Measurements from ENCODE around the gene TBATA. TPM values are rescaled to one million over a fixed set of nuclear protein-coding genes. Genes with fewer than 3 reads are reported as not detected.

Gene TBATA
- total and polyA plus RNA-seq, 4 donors, result not detected

- TF ChIP-seq HNF4A (conservative IDR thresholded peaks at IDR 0.05), result no peak
- no peak for TF ChIP-seq SP1 (IDR thresholded peaks at IDR 0.05)
- no peak for TF ChIP-seq GABPA (IDR thresholded peaks at IDR 0.05 in 1 of 2, conservative IDR thresholded peaks at IDR 0.05 in 1 of 2)
- no peak for TF ChIP-seq TAF1 (conservative IDR thresholded peaks at IDR 0.05)
- TF ChIP-seq YY1 (IDR thresholded peaks at IDR 0.05), result no peak
- TF ChIP-seq HNF4G (IDR thresholded peaks at IDR 0.05), result no peak
- TF ChIP-seq RAD21 (IDR thresholded peaks at IDR 0.05), result no peak
- TF ChIP-seq FOXA2 (IDR thresholded peaks at IDR 0.05), result no peak
- TF ChIP-seq, protein P1, sequence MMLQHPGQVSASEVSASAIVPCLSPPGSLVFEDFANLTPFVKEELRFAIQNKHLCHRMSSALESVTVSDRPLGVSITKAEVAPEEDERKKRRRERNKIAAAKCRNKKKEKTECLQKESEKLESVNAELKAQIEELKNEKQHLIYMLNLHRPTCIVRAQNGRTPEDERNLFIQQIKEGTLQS (IDR thresholded peaks at IDR 0.05), result no peak
- no peak for TF ChIP-seq CTCF (IDR thresholded peaks at IDR 0.05; ENCODE audit: low read depth, low read length, missing input control)
- TF ChIP-seq, protein P2, sequence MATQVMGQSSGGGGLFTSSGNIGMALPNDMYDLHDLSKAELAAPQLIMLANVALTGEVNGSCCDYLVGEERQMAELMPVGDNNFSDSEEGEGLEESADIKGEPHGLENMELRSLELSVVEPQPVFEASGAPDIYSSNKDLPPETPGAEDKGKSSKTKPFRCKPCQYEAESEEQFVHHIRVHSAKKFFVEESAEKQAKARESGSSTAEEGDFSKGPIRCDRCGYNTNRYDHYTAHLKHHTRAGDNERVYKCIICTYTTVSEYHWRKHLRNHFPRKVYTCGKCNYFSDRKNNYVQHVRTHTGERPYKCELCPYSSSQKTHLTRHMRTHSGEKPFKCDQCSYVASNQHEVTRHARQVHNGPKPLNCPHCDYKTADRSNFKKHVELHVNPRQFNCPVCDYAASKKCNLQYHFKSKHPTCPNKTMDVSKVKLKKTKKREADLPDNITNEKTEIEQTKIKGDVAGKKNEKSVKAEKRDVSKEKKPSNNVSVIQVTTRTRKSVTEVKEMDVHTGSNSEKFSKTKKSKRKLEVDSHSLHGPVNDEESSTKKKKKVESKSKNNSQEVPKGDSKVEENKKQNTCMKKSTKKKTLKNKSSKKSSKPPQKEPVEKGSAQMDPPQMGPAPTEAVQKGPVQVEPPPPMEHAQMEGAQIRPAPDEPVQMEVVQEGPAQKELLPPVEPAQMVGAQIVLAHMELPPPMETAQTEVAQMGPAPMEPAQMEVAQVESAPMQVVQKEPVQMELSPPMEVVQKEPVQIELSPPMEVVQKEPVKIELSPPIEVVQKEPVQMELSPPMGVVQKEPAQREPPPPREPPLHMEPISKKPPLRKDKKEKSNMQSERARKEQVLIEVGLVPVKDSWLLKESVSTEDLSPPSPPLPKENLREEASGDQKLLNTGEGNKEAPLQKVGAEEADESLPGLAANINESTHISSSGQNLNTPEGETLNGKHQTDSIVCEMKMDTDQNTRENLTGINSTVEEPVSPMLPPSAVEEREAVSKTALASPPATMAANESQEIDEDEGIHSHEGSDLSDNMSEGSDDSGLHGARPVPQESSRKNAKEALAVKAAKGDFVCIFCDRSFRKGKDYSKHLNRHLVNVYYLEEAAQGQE (IDR thresholded peaks at IDR 0.05), result no peak
- TF ChIP-seq JUND (IDR thresholded peaks at IDR 0.05), result no peak
- TF ChIP-seq FOXA1 (IDR thresholded peaks at IDR 0.05), result no peak
- no peak for TF ChIP-seq NR2F2 (IDR thresholded peaks at IDR 0.05)
- TF ChIP-seq, protein P3, sequence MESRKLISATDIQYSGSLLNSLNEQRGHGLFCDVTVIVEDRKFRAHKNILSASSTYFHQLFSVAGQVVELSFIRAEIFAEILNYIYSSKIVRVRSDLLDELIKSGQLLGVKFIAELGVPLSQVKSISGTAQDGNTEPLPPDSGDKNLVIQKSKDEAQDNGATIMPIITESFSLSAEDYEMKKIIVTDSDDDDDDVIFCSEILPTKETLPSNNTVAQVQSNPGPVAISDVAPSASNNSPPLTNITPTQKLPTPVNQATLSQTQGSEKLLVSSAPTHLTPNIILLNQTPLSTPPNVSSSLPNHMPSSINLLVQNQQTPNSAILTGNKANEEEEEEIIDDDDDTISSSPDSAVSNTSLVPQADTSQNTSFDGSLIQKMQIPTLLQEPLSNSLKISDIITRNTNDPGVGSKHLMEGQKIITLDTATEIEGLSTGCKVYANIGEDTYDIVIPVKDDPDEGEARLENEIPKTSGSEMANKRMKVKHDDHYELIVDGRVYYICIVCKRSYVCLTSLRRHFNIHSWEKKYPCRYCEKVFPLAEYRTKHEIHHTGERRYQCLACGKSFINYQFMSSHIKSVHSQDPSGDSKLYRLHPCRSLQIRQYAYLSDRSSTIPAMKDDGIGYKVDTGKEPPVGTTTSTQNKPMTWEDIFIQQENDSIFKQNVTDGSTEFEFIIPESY (IDR thresholded peaks at IDR 0.05), result no peak
- Histone ChIP-seq H3K9ac (ENCODE audit: low read depth in 1 of 2, low read length in 2 of 2) (no peak overlapping the region), H3K4me1 (ENCODE audit: control insufficient read depth in 4 of 4, insufficient read depth in 4 of 4, low read length in 3 of 4) (no peaks in the 10 kb centered on the region)
These were observed 21.7 kb upstream of the TBATA start for GRCh38 chr10:70806841-70807240.

GRCh38 chr10:70805619-70806215 is 20.5 kb upstream of the TBATA start:
- H3K4me3 ChIP-seq (ENCODE audit: low read depth in 1 of 3, low read length in 3 of 3), result no peak overlapping the region
- H3K4me1 ChIP-seq (ENCODE audit: control insufficient read depth in 4 of 4, insufficient read depth in 4 of 4, low read length in 3 of 4), result no peaks in the 10 kb centered on the region
- 95% methylated on average over 3 of the region's 3 CpGs for WGBS
- no peaks in the 10 kb centered on the region for H3K9me3 ChIP-seq (ENCODE audit: control insufficient read depth in 4 of 4, low read length in 3 of 4)
- H3K36me3 ChIP-seq (ENCODE audit: control insufficient read depth in 4 of 4, insufficient read depth in 3 of 4, low read depth in 1 of 4, low read length in 3 of 4), result no peaks in the 10 kb centered on the region
- no peaks in the 10 kb centered on the region for H3K27me3 ChIP-seq (ENCODE audit: control insufficient read depth in 4 of 4, insufficient read depth in 4 of 4, low read length in 3 of 4)
- H3K9ac ChIP-seq (ENCODE audit: low read depth in 1 of 2, low read length in 2 of 2), result no peak overlapping the region
- TF ChIP-seq JUND (IDR thresholded peaks at IDR 0.05) (no peak), RXRA (IDR thresholded peaks at IDR 0.05) (peak; percentile 12 to 25), HNF4A (conservative IDR thresholded peaks at IDR 0.05) (peak in 1 of 2 donors; percentile 6), FOXA1 (IDR thresholded peaks at IDR 0.05) (no peak), GABPA (IDR thresholded peaks at IDR 0.05 in 1 of 2, conservative IDR thresholded peaks at IDR 0.05 in 1 of 2) (no peak), TAF1 (conservative IDR thresholded peaks at IDR 0.05) (no peak)
- no peak for DNase-seq (ENCODE audit: low spot score)
- H3K27ac ChIP-seq (ENCODE audit: low read depth in 1 of 2, low read length in 2 of 2), result no peak overlapping the region

More at GRCh38 chr10:70806841-70807240, 21.7 kb upstream of the TBATA start:
- Histone ChIP-seq H3K4me3 (ENCODE audit: low read depth in 1 of 3, low read length in 3 of 3) (no peak overlapping the region), H3K36me3 (ENCODE audit: control insufficient read depth in 4 of 4, insufficient read depth in 3 of 4, low read depth in 1 of 4, low read length in 3 of 4) (no peaks in the 10 kb centered on the region), H3K27me3 (ENCODE audit: control insufficient read depth in 4 of 4, insufficient read depth in 4 of 4, low read length in 3 of 4) (no peaks in the 10 kb centered on the region), H3K9me3 (ENCODE audit: control insufficient read depth in 4 of 4, low read length in 3 of 4) (no peaks in the 10 kb centered on the region), H3K27ac (ENCODE audit: low read depth in 1 of 2, low read length in 2 of 2) (no peak overlapping the region)
- no peak for DNase-seq (ENCODE audit: low spot score)
- 97% methylated on average over 1 of the region's 1 CpG for WGBS

Measured in liver (tissue), 9 donors.